HG03378 (cell line): ENCODE results near the gene P3H2.

ENCODE experiments used
- ATAC-seq: cut with Tn5 transposase; IDR thresholded peaks from one replicate; pipeline ENCODE4 v1.9.1; 2021; ENCODE audit warnings: mild to moderate bottlenecking, moderate library complexity; ENCODE audit not compliant: unreplicated experiment

P3H2 gene

DNA sequence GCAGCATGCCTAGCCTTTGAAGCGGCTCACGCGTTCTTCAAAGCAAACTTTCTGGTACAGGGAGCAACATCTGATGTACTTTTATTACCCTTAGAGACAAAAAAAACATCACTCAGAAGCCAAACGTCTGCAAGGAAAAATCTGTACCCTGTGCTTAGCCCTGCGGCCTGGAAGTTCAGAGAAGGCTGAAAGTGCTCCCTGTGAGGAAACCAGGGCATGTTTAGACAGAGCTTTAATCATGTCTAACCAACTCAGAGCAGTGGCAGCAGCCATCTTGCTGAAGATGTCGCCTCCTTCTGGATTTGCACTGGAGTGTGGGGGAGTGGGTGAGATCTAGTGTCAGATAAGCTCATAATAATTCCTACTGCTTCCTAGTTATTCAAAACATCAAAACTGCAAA is 170.4 kb downstream of the P3H2 start:
- no peak for ATAC-seq

GRCh38 chr3:189949580-189949979 is 171.1 kb downstream of the P3H2 start:
- ATAC-seq: no peak

DNA sequence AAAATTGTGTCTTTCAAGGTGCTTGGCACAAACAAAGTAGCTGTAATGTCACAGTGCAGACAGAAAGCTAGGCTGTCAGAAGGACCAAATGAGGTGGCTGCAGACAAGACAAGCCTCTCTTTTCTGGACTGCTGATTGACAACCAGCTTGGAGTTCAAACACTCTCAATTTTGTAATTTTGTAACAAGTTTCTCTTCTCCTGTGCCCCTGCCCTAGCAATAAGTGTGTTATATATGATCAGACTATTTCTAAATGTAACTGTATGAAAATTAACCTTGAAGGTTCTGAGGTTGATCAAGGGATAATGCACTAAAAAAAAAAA is 172.0 kb downstream of the P3H2 start:
- no peak for ATAC-seq

DNA sequence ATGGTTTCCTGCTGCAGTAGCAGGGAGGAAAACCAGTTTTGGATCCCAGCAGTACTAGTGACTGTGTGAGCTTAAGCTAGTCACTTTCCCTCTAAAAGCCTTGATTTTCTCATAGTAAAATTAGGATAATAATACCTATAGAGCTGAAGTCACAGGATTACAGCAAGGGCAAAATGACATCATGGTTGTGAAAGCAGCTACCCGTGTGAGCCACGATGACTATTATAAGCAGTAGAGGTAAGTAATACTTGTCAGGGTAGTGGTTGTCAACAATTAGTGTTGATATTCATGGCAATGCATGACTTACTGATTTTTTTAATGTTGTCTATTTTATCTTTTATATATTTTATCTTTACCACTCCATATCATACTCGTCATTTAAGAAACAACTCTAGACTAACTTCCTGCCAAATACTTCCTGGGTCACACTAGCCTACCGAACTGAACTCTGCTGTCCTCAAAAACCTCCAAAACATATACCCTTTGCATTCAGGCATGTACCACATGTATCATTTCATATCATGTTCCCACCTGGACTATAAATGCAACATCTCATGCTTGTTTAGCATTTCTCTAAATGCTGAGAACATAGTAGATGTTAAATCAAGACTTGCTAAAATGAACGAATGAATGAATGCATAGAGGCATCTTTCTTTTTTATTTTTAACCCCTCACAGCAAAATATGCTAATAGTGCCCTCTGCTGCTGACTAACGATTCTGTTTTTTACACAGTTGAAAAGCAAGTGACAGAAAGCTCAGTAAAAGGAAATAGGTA is 172.6 kb downstream of the P3H2 start:
- ATAC-seq: no peak

DNA sequence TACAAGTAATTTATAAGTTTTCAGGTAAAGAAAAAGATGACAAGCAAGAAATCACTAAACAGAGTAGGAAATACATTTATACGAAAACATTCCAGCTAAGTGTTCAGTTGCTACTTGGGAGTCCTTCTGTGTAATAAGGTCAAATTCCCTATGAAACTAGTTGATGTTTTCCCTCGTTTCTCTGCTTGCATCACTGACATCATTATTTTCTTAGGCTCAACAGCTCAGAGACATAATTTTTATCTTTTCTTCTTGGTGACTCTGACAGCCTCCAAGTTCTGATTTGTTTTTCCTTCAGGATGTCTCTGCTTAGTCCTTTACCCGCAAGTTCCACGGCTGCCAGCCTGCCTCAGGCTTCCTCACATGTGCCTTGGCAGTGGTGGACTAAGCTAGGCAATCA is 173.6 kb downstream of the P3H2 start:
- ATAC-seq: no peak

GRCh38 chr3:189945935-189946709 is 174.6 kb downstream of the P3H2 start:
- no peak for ATAC-seq

- ATAC-seq: no peak
Observed at GRCh38 chr3:189944285-189945145, 176.2 kb downstream of the P3H2 start.

DNA sequence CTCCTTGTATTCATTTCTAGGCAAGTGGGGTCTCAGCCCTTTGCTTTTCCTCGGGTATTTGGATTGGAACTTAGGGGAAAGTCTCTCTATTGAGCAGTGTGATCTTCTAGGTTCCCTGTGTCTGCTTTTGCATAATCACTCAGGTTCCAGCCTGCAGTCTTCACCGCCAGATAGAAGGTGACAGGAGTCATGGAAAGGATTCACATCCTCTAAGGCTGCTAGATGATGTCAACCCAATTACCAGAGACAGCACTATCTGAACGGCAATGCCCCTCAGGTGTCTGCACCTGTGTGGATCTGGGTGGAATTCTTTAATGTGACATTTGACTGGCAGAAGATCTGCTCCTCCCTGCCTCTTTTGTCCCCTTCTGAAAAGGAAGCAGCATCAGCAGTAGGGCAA is 177.7 kb downstream of the P3H2 start:
- no peak for ATAC-seq

DNA sequence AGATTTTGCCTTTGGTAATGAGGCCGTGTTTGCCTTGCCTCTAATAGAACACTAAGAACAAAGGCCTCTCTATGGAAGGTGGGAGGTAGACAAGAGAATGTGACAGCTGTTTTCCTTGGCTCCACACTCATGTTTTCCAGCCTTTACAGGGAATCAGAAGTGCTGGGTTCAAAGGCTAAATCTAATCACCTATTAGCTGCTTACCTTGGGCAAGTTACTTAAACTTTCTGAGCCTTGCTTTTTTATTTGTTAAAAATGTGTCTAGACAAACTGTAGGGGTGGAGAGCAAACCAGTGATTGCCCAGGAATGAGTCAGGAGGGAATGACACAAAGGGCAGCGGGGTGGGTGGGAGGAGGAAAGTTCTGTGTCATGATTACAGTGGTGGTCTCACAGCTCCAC is 179.0 kb downstream of the P3H2 start:
- ATAC-seq: no peak

GRCh38 chr3:189941125-189941524 is 179.6 kb downstream of the P3H2 start:
- no peak for ATAC-seq

GRCh38 chr3:189937302-189938127 is 183.2 kb downstream of the P3H2 start:
- no peak for ATAC-seq

GRCh38 chr3:189936201-189936945 is 184.3 kb downstream of the P3H2 start:
- ATAC-seq: no peak

- ATAC-seq: no peak
Observed at GRCh38 chr3:189927975-189928895, 192.5 kb downstream of the P3H2 start.

DNA sequence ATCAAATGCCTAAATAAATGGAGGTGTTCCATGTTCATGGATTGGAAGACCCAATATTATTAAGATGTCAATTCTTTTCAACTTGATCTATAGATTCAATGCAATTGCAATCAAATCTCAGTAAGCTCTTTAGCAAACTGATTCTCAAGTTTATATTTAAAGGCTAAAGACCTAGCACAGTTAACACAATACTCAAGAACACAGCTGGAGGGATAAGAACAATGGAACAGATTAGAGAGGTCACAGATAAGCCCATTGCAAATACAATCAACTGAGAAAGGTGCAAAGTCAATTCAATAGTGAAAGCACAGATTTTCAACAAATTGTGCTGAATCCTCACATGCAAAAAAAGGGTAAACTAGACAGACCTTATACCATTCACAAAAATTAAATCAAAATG is 198.9 kb downstream of the P3H2 start:
- no peak for ATAC-seq

- no peak for ATAC-seq
Observed at GRCh38 chr3:189914799-189915198, 205.9 kb downstream of the P3H2 start.

GRCh38 chr3:189911001-189911400 is 209.7 kb downstream of the P3H2 start:
- no peak for ATAC-seq

- no peak for ATAC-seq
Observed at GRCh38 chr3:189909573-189909972, 211.1 kb downstream of the P3H2 start.

DNA sequence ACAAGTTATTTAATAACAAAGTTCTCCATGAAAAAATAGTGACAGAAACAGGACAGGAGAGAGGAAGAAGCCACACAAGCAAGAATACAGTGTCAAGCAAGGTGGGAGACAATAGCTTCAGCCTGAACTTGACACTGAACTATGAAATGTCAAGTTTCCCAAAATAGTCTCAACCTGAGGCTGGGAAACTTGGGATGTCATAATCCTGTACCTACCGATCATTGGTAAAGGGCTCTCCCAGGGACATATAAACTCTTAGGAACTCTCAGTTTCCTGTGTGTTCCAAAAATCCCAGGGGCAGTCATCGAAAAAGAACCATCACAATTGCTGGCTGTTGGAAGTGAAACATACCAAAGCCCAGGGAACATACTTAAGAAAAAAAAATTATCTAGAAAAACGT is 211.6 kb downstream of the P3H2 start:
- ATAC-seq: no peak

DNA sequence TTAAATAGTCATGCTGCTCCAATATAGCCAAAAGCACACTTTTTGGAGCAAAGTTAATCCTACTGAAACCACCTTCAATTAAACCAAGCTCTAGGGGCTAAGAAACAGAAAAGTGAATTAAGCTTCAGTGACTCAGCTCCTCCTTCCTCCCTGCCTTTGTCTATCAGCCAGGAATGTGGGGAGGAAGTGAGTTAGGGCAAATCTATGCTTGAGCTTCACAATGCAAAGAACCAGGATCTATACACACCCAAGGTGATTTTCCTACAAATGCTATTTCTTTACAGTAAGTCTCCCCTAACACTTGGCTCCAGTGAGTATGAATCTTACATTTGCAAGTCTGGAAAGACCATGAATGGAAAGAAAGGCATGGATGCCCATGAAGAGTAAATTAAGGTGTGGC is 212.1 kb downstream of the P3H2 start:
- no peak for ATAC-seq
